GM18502 (cell line): Measurements from ENCODE around the gene PANK4.

Source experiments
- ATAC-seq: cut with Tn5 transposase; IDR thresholded peaks from one replicate; pipeline ENCODE4 v1.9.1; 2021; ENCODE audit warnings: mild to moderate bottlenecking; ENCODE audit not compliant: unreplicated experiment, poor library complexity

The PANK4 gene

DNA sequence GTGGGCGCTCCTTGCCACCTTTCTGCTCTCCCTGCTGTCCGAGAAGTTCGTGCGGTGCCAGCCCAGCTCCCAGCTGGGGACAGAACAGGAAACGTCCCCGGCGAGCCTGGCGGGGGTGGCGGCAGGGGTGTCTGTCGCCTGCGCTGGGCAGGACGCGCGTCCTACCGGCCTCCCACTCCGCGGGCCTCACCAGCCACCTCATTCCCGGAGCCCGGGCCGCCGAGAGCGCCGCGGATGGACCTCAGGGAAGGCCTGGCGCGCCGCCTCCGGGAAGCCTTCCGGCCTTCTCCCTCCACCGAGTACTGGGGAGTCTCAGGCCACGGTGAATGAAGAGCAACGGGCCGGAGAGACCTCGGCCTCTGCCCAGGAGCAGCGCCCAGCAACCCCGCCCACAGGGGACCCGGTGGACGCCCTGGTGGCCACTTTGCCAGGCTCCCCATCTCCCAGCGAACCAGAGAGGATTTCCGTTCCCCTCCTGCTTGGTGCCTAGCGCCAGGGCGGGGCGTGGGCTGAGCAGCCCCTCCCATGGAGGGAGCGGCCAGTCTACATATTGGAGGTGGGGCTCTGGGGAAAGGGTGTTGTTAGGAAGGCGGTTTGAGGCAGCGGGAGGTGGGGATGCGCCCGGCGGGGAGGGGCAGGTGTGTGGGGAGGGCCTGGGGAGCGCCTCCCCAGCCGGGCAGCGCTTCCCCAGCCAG lies 20.3 kb upstream of the PANK4 start:
- peak; percentile 42 for ATAC-seq

- ATAC-seq, result peak; percentile 42
Observed at GRCh38 chr1:2545754-2546514, 19.5 kb upstream of the PANK4 start.

GRCh38 chr1:2544875-2545640 lies 18.7 kb upstream of the PANK4 start:
- ATAC-seq, result no peak

- ATAC-seq, result no peak
Observed at GRCh38 chr1:2544093-2544874, 17.9 kb upstream of the PANK4 start.

- ATAC-seq, result no peak
Observed at GRCh38 chr1:2543543-2544092, 17.2 kb upstream of the PANK4 start.

DNA sequence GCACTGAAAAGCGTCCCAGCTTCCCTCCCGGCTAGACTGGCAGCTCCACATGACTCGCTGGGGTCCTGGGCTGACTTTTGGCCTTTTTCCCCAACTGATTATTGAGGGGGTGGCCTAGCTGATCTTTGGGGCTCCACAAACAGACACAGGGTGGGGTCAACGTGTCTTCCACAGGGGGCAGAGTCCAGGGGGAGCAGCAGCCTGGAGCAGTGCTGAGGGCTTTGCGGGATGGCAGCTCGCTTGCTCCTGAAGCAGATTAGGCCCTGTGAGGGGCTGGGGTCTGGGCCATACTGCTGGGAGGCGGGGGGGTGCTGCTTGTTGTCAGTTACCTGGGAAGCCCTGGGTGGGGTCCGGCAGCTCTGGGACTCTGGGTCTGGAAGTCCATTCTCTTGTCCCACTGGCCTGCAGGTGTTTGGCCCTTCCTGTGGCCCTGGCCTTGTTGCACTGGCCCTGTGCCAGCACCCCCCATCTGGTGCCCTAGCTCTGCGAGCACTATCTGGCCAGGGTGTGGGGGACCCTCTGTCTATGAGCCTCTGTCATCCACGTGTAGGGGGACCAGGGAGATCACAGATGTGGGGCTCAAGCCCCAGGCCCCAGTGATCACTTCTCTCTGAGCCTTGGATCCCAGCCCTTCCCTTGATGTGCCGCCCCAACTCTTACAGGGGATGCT lies 16.0 kb upstream of the PANK4 start:
- ATAC-seq, result no peak

DNA sequence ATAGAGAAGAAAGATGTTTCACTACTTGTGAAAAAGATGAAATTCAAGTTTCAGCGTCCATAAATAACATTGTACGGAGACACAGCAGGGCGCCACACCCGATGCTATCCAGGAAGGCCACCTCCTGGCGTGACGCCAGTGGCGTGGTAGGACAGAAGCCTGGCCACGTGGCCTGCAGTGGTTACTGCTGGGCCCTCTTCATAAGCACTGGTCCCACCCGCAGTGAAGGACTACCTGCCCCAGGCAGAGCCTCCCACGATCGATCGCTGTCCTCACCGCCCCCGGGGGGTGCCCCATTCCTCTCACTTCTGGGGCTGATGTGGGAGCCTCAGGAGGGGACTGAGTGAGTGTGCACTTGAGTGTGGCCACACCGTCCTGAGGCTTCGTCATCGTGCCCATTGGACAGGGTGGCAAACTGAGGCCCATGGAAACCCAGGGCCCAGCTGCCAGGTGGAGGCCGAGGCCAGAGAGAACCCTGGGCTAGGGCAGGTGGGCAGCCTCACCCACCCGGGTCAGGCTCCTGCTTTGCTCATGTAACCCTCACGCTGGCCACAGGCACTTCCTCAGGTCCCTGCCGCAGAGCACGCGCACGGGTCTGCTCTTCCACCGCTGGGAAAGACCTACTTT lies 15.3 kb upstream of the PANK4 start:
- no peak for ATAC-seq

- no peak for ATAC-seq
Observed at GRCh38 chr1:2540816-2541492, 14.6 kb upstream of the PANK4 start.

DNA sequence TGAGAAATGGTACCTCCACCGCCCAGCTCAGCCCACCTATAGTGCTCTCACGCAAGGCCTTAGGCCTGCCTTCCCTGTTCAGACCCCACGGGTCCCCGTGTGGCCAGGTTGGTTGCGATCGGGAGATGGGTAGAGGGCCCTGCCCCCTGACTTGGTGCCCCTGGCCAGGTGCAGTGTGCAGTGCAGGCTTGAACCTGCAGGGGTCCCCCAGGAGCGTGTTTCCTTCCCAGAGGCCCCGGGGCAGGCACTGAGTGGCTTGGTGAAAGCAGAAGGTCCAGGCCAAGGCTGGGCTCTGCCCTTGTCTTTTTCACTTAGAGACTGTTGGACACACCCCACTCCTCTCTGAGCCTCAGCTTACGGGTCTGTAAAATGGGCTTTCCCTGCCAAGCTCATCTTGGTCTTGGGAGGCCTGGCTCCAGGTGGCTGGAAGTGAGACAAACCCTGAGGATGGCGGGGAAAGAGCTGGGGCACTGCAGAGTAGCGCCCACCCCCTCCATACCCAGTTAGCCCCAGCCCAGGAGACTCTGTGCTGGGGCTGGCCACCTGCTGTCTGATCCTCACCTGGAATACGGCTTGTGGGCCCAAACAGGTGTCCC lies 13.0 kb upstream of the PANK4 start:
- no peak for ATAC-seq

DNA sequence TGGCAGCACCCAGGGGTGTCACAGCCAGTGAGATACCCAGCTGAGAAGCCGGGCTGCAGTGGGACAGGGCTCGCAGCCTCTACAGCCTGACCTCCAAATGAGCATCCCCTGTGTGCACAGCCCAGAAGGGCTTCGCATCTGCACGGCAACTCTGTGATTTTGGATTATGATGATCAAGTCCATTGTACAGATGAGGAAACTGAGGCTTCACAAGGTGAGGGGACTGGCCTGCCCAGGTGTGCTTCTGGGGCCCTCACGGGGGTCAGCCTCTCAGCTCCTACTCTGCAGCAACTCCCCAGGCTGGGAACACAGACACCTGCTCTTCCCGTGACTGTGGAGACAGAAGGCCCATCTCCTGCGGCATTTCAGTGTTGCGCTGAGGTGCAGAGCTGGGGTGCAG lies 12.5 kb upstream of the PANK4 start:
- no peak for ATAC-seq

DNA sequence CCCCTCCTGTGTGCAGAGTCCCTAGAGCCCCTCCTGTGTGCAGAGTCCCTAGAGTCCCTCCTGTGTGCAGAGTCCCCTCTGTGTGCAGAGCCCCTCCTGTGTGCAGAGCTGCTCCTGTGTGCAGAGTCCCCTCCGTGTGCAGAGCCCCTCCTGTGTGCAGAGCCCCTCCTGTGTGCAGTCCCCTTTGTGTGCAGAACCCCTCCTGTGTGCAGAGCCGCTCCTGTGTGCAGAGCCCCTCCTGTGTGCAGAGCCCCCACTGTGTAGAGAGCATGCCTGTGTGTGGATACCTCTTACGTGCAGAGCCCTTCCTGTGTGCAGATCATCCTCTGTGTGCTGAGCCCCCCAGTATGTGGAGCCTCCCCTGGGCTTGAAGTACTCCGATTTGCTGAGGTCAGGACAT lies 12.0 kb upstream of the PANK4 start:
- ATAC-seq, result no peak

DNA sequence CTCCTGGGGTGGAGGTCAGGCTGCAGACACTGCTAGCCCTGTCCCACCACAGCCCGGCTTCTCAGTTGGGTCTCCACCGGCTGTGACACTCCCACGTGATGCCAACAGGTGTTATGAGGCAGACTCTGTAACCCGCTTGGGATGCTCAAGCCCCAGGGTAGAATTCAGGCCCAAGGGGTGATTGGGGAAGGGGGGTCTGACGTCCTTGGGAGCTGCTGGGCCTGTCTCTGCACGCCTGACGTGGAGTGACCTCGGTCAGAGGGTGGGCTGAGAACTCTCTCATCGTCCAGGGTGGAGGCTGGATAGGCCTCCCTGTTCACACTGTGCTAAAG lies 11.4 kb upstream of the PANK4 start:
- ATAC-seq, result no peak

DNA sequence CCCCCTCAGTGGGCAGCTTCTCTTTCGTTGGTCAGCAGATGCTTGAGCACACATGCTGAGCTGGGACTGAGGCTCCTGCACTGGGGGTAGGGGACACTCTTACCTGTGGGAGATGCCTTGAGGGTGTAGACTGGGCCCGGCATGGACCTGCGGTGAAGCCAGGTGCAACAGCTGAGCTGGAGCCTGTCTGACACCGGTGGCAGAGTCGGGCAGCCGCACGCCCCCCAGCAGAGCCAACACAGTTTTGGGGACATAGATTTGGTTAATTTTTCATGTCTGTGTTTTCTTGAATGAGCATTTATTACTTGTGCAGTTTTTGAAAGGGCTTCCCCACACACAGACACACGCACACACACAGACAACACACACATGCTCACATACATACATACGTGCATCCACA lies 9.6 kb upstream of the PANK4 start:
- no peak for ATAC-seq

GRCh38 chr1:2535455-2535854 lies 9.1 kb upstream of the PANK4 start:
- ATAC-seq, result no peak

DNA sequence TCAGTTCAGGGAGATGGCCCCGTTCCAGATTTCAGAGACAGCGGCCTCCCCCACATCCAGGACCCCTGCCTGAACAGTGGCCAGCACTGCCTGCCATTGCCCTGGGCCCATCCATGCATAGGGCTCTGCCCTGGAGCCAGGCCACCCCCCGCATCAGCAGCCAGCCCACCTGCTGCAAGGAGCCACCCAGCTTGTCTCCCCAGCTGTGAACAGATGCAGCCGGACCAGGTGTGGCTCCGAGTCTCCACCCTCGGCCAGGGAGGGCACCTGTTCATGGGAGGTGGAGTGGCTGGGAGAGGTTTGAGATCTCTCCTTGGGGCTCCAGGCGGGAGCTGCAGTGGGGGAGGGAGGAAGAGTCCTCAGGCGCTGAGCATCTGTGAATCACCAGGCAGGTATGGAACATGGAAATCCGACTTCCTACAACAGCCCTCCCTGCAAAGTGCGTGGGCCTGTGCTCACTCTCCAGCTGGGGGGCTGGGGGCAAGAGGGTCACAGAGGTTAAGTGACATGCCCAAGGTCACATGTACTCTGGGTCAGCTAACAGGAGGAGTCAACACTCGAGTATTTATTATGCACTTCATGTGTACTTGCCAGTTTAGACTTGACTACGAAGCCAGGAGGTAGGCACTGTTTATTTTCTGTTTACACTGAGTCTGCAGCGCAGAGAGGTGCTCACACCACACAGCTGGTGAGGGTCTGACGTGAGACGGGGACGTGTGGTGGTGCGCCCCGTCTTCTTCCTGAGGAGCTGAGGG lies 8.5 kb upstream of the PANK4 start:
- no peak for ATAC-seq

GRCh38 chr1:2534315-2534686 lies 7.9 kb upstream of the PANK4 start:
- ATAC-seq, result no peak

DNA sequence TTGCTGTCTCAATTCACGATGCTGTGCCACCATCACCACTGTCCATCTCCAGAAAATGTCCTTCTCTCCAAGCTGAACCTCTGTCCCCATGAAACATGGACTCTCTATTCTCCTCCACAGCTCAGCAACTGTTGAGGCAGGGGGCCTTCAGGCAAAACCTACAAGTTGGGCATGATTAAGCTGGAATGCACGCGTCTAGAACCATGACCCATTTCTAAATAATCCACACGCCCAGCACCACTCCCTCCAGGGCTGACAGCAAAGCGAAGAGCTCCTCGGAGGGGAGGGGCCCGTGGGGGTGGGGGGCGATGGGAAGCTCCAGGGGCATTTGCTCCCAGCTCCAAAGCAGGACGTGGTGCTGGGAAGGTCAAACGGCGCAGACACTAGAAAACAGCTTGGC lies 7.0 kb upstream of the PANK4 start:
- no peak for ATAC-seq
